Measurements from ENCODE around the gene HBM. TPM values are rescaled to one million over a fixed set of nuclear protein-coding genes. Genes with fewer than 3 reads are reported as not detected.
A peak's percentile ranks its signal among the peaks of the same experiment; 100 is the strongest.
"Not testable (repeated sequence)": the region's sequence is repeated elsewhere in the genome, so short reads cannot be mapped to it uniquely, and the experiment has no call there.

Gene HBM
- total RNA-seq, 2 donors from 2014 or later = not detected

GRCh38 chr16:154217-155030, 11.4 kb upstream of the HBM start:
- TF ChIP-seq POLR2AphosphoS5 (IDR thresholded peaks at IDR 0.05) = no peak
- H3K4me3 ChIP-seq = peak overlapping the region; percentile 31 to 35
- peaks cover 5% of the 10 kb centered on the region for H3K4me1 ChIP-seq (replicated peaks)
- WGBS = 4% methylated on average over 44 of the region's 59 CpGs
- no peaks in the 10 kb centered on the region for H3K36me3 ChIP-seq
- no peak overlapping the region for H3K27ac ChIP-seq
- no peaks in the 10 kb centered on the region for H3K27me3 ChIP-seq (replicated peaks; ENCODE audit: insufficient read depth)
- no peaks in the 10 kb centered on the region for H3K9me3 ChIP-seq
- intact Hi-C loops (cut with DNase I) = no loop called here
- DNase-seq (ENCODE audit: low spot score) = no peak

DNA sequence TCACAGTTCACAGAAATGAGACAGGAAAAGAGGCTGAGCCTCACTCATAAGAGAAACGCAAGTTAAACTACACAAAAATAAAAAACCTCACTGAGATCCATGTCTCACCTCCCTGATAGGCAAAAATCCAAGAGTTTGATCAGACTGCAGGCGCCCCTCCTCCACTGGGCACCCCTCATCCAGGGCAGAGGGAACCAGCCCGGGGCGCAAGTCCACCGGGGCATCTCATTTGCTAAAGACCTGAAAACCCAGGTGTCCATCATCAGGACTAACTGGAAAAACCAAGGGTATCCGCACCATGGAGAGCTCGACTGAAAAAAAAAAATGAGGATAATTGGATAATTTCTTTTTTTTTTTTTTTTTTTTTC, 10.8 kb upstream of the HBM start:
- intact Hi-C loops (cut with DNase I) = no loop called here
- Histone ChIP-seq H3K27ac (no peak overlapping the region), H3K36me3 (no peaks in the 10 kb centered on the region), H3K27me3 (replicated peaks; ENCODE audit: insufficient read depth) (no peaks in the 10 kb centered on the region), H3K4me3 (no peak overlapping the region), H3K9me3 (no peaks in the 10 kb centered on the region), H3K4me1 (replicated peaks) (peaks cover 5% of the 10 kb centered on the region)
- no peak for DNase-seq (ENCODE audit: low spot score)
- WGBS = 54% methylated on average over 7 of the region's 7 CpGs
- TF ChIP-seq POLR2A (IDR thresholded peaks at IDR 0.05) = no peak
- TF ChIP-seq CTCF (IDR thresholded peaks at IDR 0.05) = no peak
- TF ChIP-seq POLR2AphosphoS5 (IDR thresholded peaks at IDR 0.05) = no peak

DNA sequence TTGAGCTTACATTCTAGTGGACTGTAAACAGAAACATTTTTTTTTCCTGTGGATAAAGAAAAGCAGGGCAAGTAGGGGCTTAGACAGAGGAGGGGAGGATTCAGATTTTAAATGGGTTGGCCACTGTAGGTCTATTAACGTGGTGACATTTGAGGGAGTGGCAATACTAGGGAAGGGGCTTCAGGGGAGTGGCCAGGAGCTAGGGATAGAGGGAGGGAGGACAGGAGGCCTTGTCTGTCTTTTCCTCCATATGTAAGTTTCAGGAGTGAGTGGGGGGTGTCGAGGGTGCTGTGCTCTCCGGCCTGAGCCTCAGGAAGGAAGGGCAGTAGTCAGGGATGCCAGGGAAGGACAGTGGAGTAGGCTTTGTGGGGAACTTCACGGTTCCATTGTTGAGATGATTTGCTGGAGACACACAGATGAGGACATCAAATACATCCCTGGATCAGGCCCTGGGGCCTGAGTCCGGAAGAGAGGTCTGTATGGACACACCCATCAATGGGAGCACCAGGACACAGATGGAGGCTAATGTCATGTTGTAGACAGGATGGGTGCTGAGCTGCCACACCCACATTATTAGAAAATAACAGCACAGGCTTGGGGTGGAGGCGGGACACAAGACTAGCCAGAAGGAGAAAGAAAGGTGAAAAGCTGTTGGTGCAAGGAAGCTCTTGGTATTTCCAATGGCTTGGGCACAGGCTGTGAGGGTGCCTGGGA, 6.5 kb upstream of the HBM start:
- 41% methylated on average over 6 of the region's 6 CpGs for WGBS
- intact Hi-C loops (cut with DNase I) = no loop called here
- H3K27me3 ChIP-seq (replicated peaks; ENCODE audit: insufficient read depth) = no peaks in the 10 kb centered on the region
- H3K4me3 ChIP-seq = no peak overlapping the region
- no peaks in the 10 kb centered on the region for H3K36me3 ChIP-seq
- H3K9me3 ChIP-seq = no peaks in the 10 kb centered on the region
- TF ChIP-seq CTCF (IDR thresholded peaks at IDR 0.05) = no peak
- no peak for TF ChIP-seq POLR2AphosphoS5 (IDR thresholded peaks at IDR 0.05)
- no peak for TF ChIP-seq POLR2A (IDR thresholded peaks at IDR 0.05)
- H3K4me1 ChIP-seq (replicated peaks) = peaks cover 5% of the 10 kb centered on the region
- DNase-seq (ENCODE audit: low spot score) = no peak
- H3K27ac ChIP-seq = no peak overlapping the region

DNA sequence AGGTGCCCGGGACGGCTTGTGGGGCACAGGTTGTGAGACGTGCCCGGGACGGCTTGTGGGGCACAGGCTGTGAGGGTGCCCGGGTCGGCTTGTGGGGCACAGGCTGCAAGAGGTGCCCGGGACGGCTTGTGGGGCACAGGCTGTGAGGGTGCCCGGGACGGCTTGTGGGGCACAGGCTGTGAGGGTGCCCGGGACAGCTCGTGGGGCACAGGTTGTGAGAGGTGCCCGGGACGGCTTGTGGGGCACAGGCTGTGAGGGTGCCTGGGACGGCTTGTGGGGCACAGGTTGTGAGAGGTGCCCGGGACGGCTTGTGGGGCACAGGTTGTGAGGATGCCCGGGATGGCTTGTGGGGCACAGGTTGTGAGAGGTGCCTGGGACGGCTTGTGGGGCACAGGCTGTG, 5.5 kb upstream of the HBM start:
- H3K36me3 ChIP-seq; intact Hi-C loops (cut with DNase I); H3K27ac ChIP-seq; DNase-seq (ENCODE audit: low spot score); H3K9me3 ChIP-seq; H3K4me1 ChIP-seq (replicated peaks); H3K27me3 ChIP-seq (replicated peaks; ENCODE audit: insufficient read depth); H3K4me3 ChIP-seq: not testable (repeated sequence)
- WGBS = 60% methylated on average over 18 of the region's 20 CpGs

- intact Hi-C loops (cut with DNase I) = no loop called here
- TF ChIP-seq POLR2A (IDR thresholded peaks at IDR 0.05) (no peak), POLR2AphosphoS5 (IDR thresholded peaks at IDR 0.05) (no peak), CTCF (IDR thresholded peaks at IDR 0.05) (no peak)
- H3K27me3 ChIP-seq (replicated peaks; ENCODE audit: insufficient read depth) = peaks cover 6% of the 10 kb centered on the region
- 60% methylated on average over 18 of the region's 18 CpGs for WGBS
- H3K9me3 ChIP-seq = no peaks in the 10 kb centered on the region
- H3K4me3 ChIP-seq = no peak overlapping the region
- DNase-seq (ENCODE audit: low spot score) = no peak
- H3K4me1 ChIP-seq (replicated peaks) = peaks cover 6% of the 10 kb centered on the region
- no peak overlapping the region for H3K27ac ChIP-seq
- H3K36me3 ChIP-seq = no peaks in the 10 kb centered on the region
Observed at GRCh38 chr16:160691-161190, 5.0 kb upstream of the HBM start.
